ENCODE data around the gene RER1.
A peak's percentile ranks its signal among the peaks of the same experiment; 100 is the strongest.

The RER1 gene

GRCh38 chr1:2375246-2375922 lies 16.3 kb upstream of the RER1 start:
- DNase-seq (ENCODE audit: extremely low read depth in 1 of 2, low read depth in 1 of 2) = no peak

- no peak for DNase-seq (ENCODE audit: extremely low read depth in 1 of 2, low read depth in 1 of 2)
Measured at GRCh38 chr1:2375923-2376260, 15.7 kb upstream of the RER1 start.

GRCh38 chr1:2376261-2376741 lies 15.3 kb upstream of the RER1 start:
- DNase-seq (ENCODE audit: extremely low read depth in 1 of 2, low read depth in 1 of 2) = no peak

GRCh38 chr1:2376931-2377672 lies 14.5 kb upstream of the RER1 start:
- no peak for DNase-seq (ENCODE audit: extremely low read depth in 1 of 2, low read depth in 1 of 2)

- DNase-seq (ENCODE audit: extremely low read depth in 1 of 2, low read depth in 1 of 2) = no peak
Measured at GRCh38 chr1:2377751-2378440, 13.7 kb upstream of the RER1 start.

- no peak for DNase-seq (ENCODE audit: extremely low read depth in 1 of 2, low read depth in 1 of 2)
Measured at GRCh38 chr1:2378441-2378851, 13.2 kb upstream of the RER1 start.

GRCh38 chr1:2378956-2379732 lies 12.5 kb upstream of the RER1 start:
- DNase-seq (ENCODE audit: extremely low read depth in 1 of 2, low read depth in 1 of 2) = no peak

GRCh38 chr1:2379733-2380404 lies 11.8 kb upstream of the RER1 start:
- no peak for DNase-seq (ENCODE audit: extremely low read depth in 1 of 2, low read depth in 1 of 2)

GRCh38 chr1:2380816-2381591 lies 10.6 kb upstream of the RER1 start:
- DNase-seq (ENCODE audit: extremely low read depth in 1 of 2, low read depth in 1 of 2) = no peak

GRCh38 chr1:2381741-2382620 lies 9.7 kb upstream of the RER1 start:
- DNase-seq (ENCODE audit: extremely low read depth in 1 of 2, low read depth in 1 of 2) = peak; percentile 28 to 53

GRCh38 chr1:2382621-2383361 lies 8.8 kb upstream of the RER1 start:
- DNase-seq (ENCODE audit: extremely low read depth in 1 of 2, low read depth in 1 of 2) = no peak

GRCh38 chr1:2383576-2383975 lies 8.1 kb upstream of the RER1 start:
- no peak for DNase-seq (ENCODE audit: extremely low read depth in 1 of 2, low read depth in 1 of 2)

GRCh38 chr1:2384130-2384860 lies 7.3 kb upstream of the RER1 start:
- no peak for DNase-seq (ENCODE audit: extremely low read depth in 1 of 2, low read depth in 1 of 2)

GRCh38 chr1:2384941-2385481 lies 6.6 kb upstream of the RER1 start:
- no peak for DNase-seq (ENCODE audit: extremely low read depth in 1 of 2, low read depth in 1 of 2)

- DNase-seq (ENCODE audit: extremely low read depth in 1 of 2, low read depth in 1 of 2) = no peak
Measured at GRCh38 chr1:2385606-2386280, 5.9 kb upstream of the RER1 start.

Data from stimulated activated CD8-positive, alpha-beta memory T cell treated with anti-CD3 and anti-CD28 coated beads, Interleukin-7, amount 100 ng/mL, for 48 hours (primary cell).